ENCODE results near the gene JMJD8. TPM values are rescaled to one million over a fixed set of nuclear protein-coding genes. Genes with fewer than 3 reads are reported as not detected.

JMJD8 gene
- total and polyA plus RNA-seq, 2 donors from 2014 or later, result 75.0 to 80.4 TPM

DNA sequence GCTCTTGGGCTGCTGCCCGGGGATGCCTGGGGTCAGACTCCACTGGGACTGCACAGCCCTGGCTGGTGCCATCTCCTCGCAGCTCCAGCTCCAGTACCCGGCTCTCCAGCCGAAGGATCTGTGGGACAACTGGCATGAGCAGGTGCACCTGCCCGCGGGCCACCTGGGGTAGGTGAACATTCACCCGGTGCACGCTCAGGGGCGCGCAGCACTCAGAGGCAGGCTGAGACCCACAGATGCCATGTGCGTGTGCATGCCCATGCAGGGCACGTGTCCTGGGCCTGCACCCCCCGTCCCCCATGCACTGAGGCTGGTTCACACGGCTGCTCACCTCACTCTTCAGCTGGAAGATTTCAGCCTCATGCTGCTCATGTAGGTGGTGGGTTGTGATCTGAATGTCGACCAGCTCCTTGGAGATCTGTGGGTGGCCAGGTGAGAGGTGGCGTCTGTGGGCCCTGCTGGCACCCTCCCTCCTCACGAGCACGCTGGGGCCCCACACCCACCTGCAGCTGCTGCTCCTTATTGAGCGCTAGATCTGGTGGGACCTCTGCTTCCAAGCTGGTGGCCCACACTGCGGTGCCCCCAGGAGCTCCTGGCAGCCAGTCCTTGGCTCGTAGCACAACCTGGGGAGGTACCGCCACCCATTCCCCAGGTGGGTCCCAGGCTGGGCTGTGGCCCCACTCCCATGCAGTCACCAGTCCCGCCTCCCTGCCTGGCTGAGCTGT lies 41.5 kb upstream of the JMJD8 start:
- no peak overlapping the region for H3K9ac ChIP-seq (ENCODE audit: low read length in 3 of 3)
- intact Hi-C loops (cut with DNase I), result no loop called here
- H3K9me3 ChIP-seq (ENCODE audit: control insufficient read depth in 2 of 3, insufficient read depth in 1 of 3, low read length in 3 of 3), result no peaks in the 10 kb centered on the region
- H3K4me1 ChIP-seq (ENCODE audit: control insufficient read depth in 2 of 3, insufficient read depth in 2 of 3, low read depth in 1 of 3, low read length in 3 of 3), result peaks cover 0 to 17% (median 0%) of the 10 kb centered on the region in 3 donors
- DNase-seq, result no peak
- H3K36me3 ChIP-seq (ENCODE audit: control insufficient read depth in 2 of 3, insufficient read depth in 3 of 3, low read length in 3 of 3), result no peaks in the 10 kb centered on the region
- H3K27ac ChIP-seq (ENCODE audit: low read depth in 2 of 2, low read length in 2 of 2), result no peak overlapping the region
- H3K4me3 ChIP-seq (ENCODE audit: low read length in 3 of 3), result no peak overlapping the region
- no peak for FAIRE-seq
- TF ChIP-seq, protein P1, sequence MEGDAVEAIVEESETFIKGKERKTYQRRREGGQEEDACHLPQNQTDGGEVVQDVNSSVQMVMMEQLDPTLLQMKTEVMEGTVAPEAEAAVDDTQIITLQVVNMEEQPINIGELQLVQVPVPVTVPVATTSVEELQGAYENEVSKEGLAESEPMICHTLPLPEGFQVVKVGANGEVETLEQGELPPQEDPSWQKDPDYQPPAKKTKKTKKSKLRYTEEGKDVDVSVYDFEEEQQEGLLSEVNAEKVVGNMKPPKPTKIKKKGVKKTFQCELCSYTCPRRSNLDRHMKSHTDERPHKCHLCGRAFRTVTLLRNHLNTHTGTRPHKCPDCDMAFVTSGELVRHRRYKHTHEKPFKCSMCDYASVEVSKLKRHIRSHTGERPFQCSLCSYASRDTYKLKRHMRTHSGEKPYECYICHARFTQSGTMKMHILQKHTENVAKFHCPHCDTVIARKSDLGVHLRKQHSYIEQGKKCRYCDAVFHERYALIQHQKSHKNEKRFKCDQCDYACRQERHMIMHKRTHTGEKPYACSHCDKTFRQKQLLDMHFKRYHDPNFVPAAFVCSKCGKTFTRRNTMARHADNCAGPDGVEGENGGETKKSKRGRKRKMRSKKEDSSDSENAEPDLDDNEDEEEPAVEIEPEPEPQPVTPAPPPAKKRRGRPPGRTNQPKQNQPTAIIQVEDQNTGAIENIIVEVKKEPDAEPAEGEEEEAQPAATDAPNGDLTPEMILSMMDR (IDR thresholded peaks at IDR 0.05; ENCODE audit: borderline replicate concordance, extremely low read depth, insufficient read depth), result no peak
- no peaks in the 10 kb centered on the region for H3K27me3 ChIP-seq (ENCODE audit: control insufficient read depth, insufficient read depth, low read length)

- H3K27ac ChIP-seq (ENCODE audit: low read depth in 2 of 2, low read length in 2 of 2), result no peak overlapping the region
- TF ChIP-seq, protein P1 (IDR thresholded peaks at IDR 0.05; ENCODE audit: borderline replicate concordance, extremely low read depth, insufficient read depth), result no peak
- no peaks in the 10 kb centered on the region for H3K9me3 ChIP-seq (ENCODE audit: control insufficient read depth in 2 of 3, insufficient read depth in 1 of 3, low read length in 3 of 3)
- FAIRE-seq (no peak), DNase-seq (no peak)
- H3K27me3 ChIP-seq (ENCODE audit: control insufficient read depth, insufficient read depth, low read length), result no peaks in the 10 kb centered on the region
- H3K9ac ChIP-seq (ENCODE audit: low read length in 3 of 3), result no peak overlapping the region
- intact Hi-C loops (cut with DNase I), result no loop called here
- no peaks in the 10 kb centered on the region for H3K36me3 ChIP-seq (ENCODE audit: control insufficient read depth in 2 of 3, insufficient read depth in 3 of 3, low read length in 3 of 3)
- H3K4me3 ChIP-seq (ENCODE audit: low read length in 3 of 3), result no peak overlapping the region
- peaks cover 0 to 23% (median 2%) of the 10 kb centered on the region in 3 donors for H3K4me1 ChIP-seq (ENCODE audit: control insufficient read depth in 2 of 3, insufficient read depth in 2 of 3, low read depth in 1 of 3, low read length in 3 of 3)
Measured at GRCh38 chr16:725041-725376, 40.9 kb upstream of the JMJD8 start.

- Histone ChIP-seq H3K27me3 (ENCODE audit: control insufficient read depth, insufficient read depth, low read length) (no peaks in the 10 kb centered on the region), H3K9me3 (ENCODE audit: control insufficient read depth in 2 of 3, insufficient read depth in 1 of 3, low read length in 3 of 3) (no peaks in the 10 kb centered on the region), H3K4me3 (ENCODE audit: low read length in 3 of 3) (no peak overlapping the region), H3K4me1 (ENCODE audit: control insufficient read depth in 2 of 3, insufficient read depth in 2 of 3, low read depth in 1 of 3, low read length in 3 of 3) (peaks cover 0 to 27% (median 4%) of the 10 kb centered on the region in 3 donors), H3K9ac (ENCODE audit: low read length in 3 of 3) (no peak overlapping the region), H3K36me3 (ENCODE audit: control insufficient read depth in 2 of 3, insufficient read depth in 3 of 3, low read length in 3 of 3) (no peaks in the 10 kb centered on the region), H3K27ac (ENCODE audit: low read depth in 2 of 2, low read length in 2 of 2) (no peak overlapping the region)
- DNase-seq, result no peak
- intact Hi-C loops (cut with DNase I), result no loop called here
- no peak for FAIRE-seq
- TF ChIP-seq, protein P1 (IDR thresholded peaks at IDR 0.05; ENCODE audit: borderline replicate concordance, extremely low read depth, insufficient read depth), result no peak
Measured at GRCh38 chr16:724188-725040, 40.3 kb upstream of the JMJD8 start.

Data from kidney (tissue), 14 donors.